HG03135 (cell line): ENCODE data around the gene ACOX1.

Experiments
- ATAC-seq: cut with Tn5 transposase; IDR thresholded peaks from one replicate; pipeline ENCODE4 v1.9.1; 2021; ENCODE audit warnings: mild to moderate bottlenecking, moderate library complexity; ENCODE audit not compliant: unreplicated experiment

ACOX1 gene

DNA sequence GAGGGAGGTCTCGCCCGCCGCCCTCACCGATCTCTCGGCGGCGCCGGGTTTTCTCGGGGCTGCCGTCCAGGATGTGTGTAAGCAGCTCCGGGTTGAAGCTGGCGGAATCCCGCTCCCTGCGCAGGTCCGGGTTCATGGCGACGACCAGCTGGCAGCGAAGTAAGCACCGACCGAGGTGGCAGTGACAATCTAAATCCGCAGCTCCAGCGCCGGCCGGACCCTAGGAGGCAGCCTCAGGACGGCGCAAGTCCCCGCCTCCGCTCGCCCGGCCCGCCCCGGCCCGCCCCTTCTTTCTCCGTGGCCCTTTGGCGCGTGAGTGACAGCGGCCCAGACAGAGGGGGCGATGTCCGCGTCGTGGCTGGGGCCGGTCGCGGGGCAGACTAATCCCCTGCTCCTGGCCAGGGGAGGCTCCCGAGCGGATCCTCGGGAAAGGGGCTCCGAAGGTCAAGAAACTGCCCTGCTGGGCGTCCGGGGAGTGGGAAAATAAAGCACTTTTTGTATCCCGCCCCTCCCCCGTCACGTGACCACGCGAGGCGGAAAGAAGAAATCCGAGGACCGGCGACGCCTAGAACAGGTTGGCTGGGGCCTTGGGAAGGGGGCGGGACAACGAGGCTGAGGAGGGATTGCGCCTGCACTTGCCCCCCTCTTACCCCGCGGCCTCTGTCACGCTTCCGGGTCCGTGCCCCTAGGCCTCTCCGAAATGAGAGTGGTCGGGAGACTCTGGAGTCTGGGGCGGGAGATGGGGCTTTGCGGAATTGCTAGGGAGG lies at the start of gene ACOX1, which contains the start of gene TEN1:
TSS of gene ACOX1 (minus strand) at position 229 of the 767 bp plus-strand sequence. CDS start at position 136, 93 bp downstream.
TSS of gene TEN1 (plus strand) at position 303 of the 767 bp plus-strand sequence. CDS start 6,953 bp downstream, outside the sequence.
- ATAC-seq = peak; percentile 83

DNA sequence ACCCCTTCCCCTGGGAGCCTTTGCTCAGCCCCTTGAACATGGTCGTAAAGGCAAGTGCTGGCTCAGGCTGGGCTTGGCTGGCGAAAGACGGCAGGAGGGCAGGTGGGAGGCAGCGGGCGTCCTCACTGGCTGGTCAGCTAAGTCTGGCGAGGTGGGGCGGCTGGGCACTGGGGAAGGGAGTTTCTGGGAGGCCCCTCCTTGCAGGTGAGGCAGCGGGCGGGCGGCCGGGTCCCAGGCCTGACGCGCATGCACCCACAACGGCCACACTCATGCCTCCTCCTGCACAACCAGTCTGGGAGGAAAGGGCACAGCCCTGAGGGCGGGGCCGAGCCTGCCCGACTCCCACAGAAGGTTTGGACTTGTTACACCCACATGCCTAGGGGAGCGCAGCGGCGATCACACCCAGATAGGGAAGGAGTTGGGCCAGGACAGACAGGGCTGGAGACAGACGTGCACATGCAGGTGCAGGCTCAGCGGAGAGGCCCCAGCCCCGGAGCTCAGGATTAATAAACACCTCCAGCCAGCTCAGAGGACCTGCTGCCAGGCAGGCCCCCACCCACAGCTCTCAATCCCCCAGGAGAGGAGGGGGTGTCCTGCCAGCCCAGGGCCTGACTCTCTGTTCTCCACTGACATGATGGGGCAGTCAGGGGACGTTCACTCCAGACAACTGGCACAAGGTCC lies 48.3 kb upstream of the ACOX1 start, which contains the start of gene EVPL:
TSS of gene EVPL (minus strand) at position 148 of the 681 bp plus-strand sequence. CDS start at position 40, 108 bp downstream.
- no peak for ATAC-seq

DNA sequence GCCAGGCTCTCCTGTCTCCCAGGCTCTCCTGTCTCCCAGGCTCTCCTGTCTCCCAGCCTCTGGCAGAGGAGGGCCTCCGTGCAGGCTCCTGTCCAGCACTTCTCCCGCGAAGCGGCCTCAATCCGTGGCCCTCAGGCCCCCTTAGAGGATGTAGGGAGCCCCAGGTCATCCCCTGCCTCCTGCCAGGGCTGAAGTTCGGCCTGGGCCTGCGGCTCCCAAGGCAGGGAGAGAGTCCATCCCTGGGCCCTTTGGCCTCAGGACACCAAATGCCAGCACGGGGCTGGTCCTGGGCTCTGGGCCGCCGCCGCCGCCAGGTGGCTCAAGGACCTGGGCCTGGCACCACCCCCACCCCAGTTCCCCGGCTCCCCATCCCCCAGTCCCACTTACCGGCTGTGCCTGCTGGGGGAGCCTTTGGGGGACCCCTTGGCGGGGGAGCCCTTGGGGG lies 47.8 kb upstream of the ACOX1 start:
- no peak for ATAC-seq

GRCh38 chr17:76025294-76025693 lies 46.3 kb upstream of the ACOX1 start:
- no peak for ATAC-seq

- no peak for ATAC-seq
Observed at GRCh38 chr17:76024353-76024752, 45.4 kb upstream of the ACOX1 start.

GRCh38 chr17:76023900-76024237 lies 44.9 kb upstream of the ACOX1 start:
- no peak for ATAC-seq

GRCh38 chr17:76022973-76023899 lies 44.3 kb upstream of the ACOX1 start:
- no peak for ATAC-seq

GRCh38 chr17:76022285-76022684 lies 43.3 kb upstream of the ACOX1 start:
- ATAC-seq = no peak

DNA sequence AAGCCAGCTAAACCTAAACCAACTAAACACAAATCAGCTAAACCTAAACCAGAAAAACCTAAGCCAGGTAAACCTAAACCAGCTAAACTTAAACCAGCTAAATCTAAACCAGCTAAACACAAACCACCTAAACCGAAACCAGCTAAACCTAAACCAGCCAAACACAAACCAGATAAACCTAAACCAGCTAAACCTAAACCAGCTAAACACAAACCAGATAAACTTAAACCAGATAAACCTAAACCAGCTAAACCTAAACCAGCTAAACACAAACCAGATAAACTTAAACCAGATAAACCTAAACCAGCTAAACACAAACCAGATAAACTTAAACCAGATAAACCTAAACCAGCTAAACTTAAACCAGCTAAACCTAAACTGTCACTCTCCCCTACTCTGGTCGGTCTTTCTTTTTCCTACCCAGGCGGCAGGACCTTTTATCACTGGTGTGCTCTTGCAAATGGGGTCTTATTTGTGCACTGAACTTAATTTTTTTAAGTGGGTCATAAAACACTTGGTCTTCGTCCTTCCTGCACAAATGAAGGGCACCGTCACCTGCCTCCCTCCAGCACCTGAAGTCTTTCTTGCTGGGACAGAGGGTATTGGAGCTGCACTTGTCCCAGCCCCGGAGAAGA lies 41.0 kb upstream of the ACOX1 start:
- ATAC-seq = no peak

DNA sequence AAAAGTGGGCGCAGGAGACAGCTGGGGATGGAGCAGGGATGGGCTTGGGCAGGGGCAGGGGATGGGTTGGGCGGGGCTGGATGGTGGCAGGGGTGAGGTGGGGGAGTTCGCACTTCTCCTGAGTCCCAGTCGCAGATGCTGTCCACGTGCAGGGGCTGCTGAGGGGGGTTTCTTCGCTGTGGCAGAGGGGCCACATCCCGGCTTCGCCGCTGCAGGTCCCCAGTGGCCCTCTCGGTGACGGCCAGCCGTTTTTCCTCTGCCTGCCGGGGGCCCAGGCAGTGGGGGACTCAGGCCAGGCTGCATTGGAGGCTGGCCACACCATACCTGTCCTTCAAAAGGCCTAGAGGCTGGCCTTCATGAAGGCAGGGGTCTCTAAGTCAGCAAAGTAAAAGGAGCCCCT lies 39.8 kb upstream of the ACOX1 start:
- ATAC-seq = no peak

DNA sequence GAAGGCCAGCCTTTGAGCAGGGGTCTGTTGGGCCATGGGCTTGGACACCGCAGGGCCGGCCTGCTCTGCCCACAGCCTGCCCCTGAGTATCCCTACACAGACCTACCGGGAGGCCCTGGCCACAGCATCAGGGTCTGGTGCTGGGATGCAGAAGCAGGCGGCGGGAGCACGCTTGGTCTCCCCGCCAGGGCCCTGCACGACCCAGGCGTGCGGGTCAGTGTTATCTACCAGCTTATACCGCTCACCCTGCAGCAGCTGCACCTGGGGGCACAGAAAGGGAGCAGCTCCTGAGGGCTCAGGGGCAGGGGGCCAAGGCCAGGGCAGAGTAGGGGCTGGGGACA lies 39.3 kb upstream of the ACOX1 start:
- no peak for ATAC-seq

DNA sequence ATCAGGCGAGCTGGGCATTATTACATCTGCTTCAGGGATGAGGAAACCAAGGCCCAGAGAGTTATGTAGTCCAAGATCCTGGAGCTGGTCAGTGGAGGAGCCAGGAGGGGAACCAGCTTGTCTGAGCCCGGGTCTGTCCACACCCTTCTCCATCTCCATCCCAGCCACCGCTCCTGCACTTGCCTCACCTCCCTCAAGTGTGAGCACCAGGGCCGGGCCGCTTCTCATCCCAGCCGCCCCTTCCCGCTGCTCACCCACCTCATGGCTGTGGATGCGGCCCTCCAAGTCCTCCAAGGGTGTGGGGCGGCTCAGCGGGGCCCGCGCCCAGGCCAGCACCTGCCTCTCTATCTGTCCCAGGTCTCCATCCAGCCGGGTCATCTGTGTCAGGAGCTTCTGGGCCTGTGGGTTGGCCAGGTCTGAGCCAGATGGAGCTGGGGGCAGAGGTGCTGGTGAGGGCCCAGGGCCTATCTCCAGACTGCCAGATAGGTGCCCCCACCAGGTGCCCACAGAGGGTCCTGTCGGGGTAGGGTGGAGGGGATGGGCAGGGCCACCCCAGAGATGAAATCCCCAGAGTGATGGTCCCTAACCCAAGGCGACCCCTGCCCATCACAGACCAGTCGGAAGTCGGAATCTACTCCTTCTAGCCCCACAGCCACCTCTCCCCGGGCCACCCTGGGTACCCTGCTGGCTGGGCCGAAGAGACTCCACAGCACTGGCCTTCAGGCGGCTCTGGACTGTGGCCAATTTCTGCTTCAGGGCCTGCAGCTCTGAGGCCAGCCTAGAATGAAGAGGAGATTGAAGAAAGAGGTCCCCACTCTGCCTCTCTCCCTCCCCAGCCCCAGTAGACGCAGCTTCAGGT lies 38.7 kb upstream of the ACOX1 start:
- no peak for ATAC-seq

- ATAC-seq = no peak
Observed at GRCh38 chr17:76014925-76015261, 35.9 kb upstream of the ACOX1 start.

DNA sequence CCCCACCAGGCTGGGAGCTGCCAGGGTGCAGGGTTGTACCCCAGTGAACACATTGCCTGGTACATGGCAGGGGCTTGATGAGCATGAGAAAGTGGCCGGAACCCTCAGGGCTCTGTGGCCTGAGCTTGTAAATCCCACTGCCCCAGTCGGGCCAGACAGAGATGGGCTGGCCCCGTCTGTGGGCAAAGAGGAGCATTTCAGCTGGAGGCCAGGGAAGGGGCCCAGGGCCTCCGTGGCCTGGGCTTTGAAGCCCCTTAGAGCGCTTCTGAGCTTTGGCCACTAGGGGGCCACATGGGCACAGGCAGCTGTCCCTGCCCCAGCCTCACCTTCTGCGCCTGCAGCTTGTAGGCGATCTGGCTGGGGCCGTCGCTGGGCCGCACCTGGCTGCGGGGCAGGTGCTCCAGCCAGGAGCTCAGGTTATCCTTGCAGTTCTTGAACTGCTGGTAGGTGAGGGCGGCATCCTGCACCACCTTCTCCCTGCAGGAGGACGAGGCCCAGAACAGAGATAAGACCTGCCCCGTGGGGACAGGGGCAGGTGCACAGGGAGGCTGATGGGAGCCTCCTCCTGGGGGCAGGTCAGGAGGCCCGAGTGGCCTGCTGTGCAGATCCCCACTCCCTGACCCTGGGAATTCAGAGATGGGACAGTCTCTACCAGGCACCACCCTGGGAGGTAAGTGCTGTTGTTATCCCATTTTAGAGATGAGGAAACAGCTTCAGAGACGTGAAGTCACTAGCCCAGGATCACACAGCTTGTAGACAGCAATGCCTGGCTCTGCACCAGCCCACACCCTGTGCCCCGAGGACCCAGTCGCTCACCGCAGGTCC lies 35.3 kb upstream of the ACOX1 start:
- ATAC-seq = no peak

DNA sequence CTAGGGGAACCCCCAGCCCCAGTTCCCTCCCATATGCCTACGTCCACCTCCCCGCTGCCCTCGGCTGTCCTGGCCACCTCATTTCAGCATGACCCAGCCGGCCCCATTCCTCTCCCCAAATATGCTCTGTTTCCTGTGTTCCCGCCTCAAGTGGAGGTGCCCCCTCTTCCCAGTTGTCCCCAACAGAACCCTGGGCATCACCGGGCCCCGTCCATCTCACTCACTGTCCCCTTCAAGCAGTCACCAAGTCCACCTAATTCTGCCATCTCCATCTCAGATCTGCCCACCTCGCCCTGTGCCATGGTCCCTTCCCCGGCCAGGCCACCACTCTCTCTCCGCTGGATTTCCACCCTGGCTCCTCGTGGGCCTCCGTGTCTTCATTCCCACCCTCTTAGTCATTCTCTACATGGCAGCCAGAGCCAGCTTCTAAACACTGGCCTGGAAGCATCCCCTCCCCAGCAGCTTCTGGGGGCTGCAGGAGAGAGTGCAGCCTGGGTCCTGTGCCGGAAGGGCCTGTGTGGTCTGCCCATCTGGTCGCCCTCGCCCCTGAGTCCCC lies 34.5 kb upstream of the ACOX1 start:
- no peak for ATAC-seq

GRCh38 chr17:76011951-76012350 lies 33.0 kb upstream of the ACOX1 start:
- no peak for ATAC-seq

DNA sequence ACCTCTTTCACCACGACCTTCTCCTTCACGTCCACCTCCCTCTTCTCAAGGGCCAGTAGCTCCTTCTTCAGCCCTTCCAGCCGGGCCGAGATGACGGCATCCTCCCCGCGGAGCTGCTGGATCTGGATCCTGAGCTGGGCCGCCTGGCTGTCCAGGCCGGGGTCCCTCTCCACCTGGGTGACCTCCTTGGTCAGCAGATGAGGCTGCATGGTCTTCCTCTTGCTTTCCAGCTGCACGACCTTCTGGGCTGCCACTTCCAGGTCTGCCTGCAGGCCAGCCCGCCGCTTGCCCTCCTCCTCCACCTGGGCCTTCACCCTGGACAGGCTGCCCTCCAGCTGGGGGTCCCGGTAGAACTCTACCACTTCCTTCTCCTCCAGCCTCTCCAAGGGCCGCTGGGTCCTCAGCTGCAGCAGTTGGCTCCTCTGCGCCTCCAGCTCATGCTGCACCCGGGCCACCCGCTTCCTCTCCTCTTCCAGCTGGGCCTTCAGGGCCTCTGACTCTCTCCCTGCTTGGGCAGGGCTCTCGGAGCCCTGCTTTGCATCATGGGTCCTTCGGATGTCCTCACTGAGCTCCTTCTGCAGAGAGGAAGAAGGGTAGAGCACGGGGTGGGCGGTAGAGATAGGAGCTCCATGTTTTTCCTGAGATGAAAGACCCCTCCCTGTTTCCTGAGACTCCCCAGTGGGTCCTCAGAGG lies 31.1 kb upstream of the ACOX1 start:
- no peak for ATAC-seq

GRCh38 chr17:76009447-76009846 lies 30.5 kb upstream of the ACOX1 start:
- no peak for ATAC-seq
